ENCODE measurements around the gene LRCOL1.

GRCh38 chr12:132606927-132607326 lies 3.5 kb downstream of the LRCOL1 start:
- TF ChIP-seq SP1 (IDR thresholded peaks at IDR 0.05) (no peak), FOXA1 (IDR thresholded peaks at IDR 0.05) (no peak), SUZ12 (IDR thresholded peaks at IDR 0.05) (no peak), ZNF384 (IDR thresholded peaks at IDR 0.05) (no peak), BHLHE40 (IDR thresholded peaks at IDR 0.05; ENCODE audit: borderline replicate concordance) (no peak), TARDBP (IDR thresholded peaks at IDR 0.05) (no peak), HDGF (IDR thresholded peaks at IDR 0.05; ENCODE audit: borderline replicate concordance) (no peak), FOXM1 (IDR thresholded peaks at IDR 0.05; ENCODE audit: borderline replicate concordance) (no peak), L3MBTL2 (conservative IDR thresholded peaks at IDR 0.05) (no peak)
